Measurements from ENCODE around the gene TTI1. TPM values are rescaled to one million over a fixed set of nuclear protein-coding genes. Genes with fewer than 3 reads are reported as not detected.
"Not testable (repeated sequence)": the region's sequence is repeated elsewhere in the genome, so short reads cannot be mapped to it uniquely, and the experiment has no call there.

Gene TTI1
- total and polyA plus RNA-seq, 9 donors: 9.3 to 19.7 (median 16.3) TPM

DNA sequence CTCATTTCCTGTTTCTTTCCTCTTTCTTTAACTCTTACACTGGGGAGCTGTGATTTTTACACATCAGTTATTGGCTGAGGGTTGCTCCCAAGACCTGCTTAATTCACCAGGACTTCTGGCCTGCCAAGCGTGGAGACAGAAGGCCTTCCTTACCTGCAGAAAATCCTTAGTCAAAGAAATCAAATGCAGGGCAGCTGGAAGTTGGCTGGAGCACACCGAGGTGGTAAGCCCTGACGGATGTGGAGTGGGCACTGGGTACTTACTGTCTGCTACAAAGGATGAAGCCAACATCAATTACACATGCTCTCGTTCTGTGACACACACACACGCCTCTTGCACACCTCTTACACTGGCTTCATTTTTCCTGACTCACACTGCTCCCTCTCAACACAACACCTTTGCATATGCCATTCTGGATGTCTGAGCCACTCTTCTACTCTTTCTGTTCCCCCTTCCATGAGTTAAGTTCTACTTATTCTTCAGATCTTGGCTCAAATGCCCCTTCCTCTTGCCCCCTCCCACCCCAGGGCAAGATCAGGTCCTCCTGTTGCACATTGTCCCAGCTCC is 61.6 kb downstream of the TTI1 start:
- no peaks in the 10 kb centered on the region for H3K36me3 ChIP-seq
- no peak overlapping the region for H3K4me3 ChIP-seq
- H3K27me3 ChIP-seq: no peaks in the 10 kb centered on the region
- H3K9me3 ChIP-seq: no peaks in the 10 kb centered on the region
- no peaks in the 10 kb centered on the region for H3K4me1 ChIP-seq (ENCODE audit: insufficient read depth)
- no peak for DNase-seq
- TF ChIP-seq, protein P1, sequence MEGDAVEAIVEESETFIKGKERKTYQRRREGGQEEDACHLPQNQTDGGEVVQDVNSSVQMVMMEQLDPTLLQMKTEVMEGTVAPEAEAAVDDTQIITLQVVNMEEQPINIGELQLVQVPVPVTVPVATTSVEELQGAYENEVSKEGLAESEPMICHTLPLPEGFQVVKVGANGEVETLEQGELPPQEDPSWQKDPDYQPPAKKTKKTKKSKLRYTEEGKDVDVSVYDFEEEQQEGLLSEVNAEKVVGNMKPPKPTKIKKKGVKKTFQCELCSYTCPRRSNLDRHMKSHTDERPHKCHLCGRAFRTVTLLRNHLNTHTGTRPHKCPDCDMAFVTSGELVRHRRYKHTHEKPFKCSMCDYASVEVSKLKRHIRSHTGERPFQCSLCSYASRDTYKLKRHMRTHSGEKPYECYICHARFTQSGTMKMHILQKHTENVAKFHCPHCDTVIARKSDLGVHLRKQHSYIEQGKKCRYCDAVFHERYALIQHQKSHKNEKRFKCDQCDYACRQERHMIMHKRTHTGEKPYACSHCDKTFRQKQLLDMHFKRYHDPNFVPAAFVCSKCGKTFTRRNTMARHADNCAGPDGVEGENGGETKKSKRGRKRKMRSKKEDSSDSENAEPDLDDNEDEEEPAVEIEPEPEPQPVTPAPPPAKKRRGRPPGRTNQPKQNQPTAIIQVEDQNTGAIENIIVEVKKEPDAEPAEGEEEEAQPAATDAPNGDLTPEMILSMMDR (IDR thresholded peaks at IDR 0.05): no peak
- TF ChIP-seq POLR2A (IDR thresholded peaks at IDR 0.05): no peak
- no peak for TF ChIP-seq EP300 (IDR thresholded peaks at IDR 0.05)
- 94 to 96% (median 95%) methylated on average over 5 of the region's 5 CpGs for WGBS, 3 donors
- no peak overlapping the region for H3K27ac ChIP-seq
- intact Hi-C loops (cut with DNase I): no loop called here

DNA sequence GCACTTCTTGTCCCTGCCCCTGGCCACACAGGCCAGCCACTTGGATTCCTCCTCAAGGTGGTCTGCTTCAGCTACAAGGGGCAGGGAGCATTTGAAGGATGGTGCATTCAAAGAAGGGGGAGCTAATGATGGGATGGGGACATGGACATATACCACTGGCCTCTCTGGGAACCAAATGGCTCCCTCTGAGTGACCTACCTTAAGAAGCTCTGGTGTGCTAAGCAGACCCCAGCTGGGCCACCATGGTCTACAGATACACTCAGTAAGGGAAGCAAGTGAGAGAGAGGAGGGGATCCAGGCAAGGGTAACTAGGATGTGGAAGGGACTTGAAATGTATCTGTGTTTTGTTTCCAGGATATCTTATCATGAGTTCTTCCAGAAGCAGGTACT is 62.4 kb downstream of the TTI1 start:
- no peak for TF ChIP-seq EP300 (IDR thresholded peaks at IDR 0.05)
- TF ChIP-seq, protein P1 (IDR thresholded peaks at IDR 0.05): no peak
- no peak for TF ChIP-seq POLR2A (IDR thresholded peaks at IDR 0.05)
- no peak for DNase-seq

DNA sequence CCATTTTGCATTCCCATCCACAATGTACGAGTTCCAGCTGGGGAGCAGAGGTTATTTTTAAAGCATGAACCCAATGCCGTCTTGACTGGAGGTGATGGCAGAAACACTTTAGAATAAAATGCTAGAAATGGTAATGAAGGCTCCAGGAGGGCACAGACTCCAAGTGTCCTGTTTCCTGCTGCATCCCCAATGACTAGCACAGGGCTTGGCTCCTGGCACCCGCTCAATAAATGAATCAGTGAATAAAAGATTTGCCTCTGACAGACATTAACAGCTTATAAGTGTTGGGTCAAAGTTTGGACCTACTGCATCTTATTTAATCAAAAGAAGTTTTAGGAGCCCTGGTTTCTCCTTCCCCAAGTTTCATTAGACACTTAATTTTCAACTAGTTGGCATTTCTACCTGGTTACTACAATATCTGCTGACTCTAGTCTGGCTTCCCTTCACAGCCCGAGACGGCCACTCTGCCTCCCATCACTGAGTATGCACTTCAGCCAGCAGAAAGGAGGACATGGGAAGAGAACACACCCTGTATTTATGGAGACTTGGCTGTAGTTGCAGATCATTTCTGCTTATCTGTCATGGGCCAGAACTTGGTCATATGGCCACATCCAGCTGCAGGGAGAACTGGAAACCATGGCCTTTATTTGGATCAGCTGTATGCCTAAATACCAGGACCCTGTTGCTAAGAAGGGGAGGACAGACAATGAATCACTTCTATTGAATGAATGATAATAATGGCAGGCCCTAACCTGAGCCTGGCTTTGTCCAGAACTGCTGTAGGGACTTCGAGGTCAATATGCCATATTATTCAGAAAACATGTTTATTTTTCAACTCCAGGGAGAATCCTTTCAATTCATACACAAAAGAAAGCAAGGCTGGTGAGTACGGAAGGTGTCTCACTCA is 63.1 kb downstream of the TTI1 start:
- TF ChIP-seq EP300 (IDR thresholded peaks at IDR 0.05) (no peak), POLR2A (IDR thresholded peaks at IDR 0.05) (no peak)
- TF ChIP-seq, protein P1 (IDR thresholded peaks at IDR 0.05): no peak
- no peak overlapping the region for H3K4me3 ChIP-seq
- no peaks in the 10 kb centered on the region for H3K4me1 ChIP-seq (ENCODE audit: insufficient read depth)
- WGBS, 3 donors: 69 to 77% (median 72%) methylated on average over 7 of the region's 7 CpGs
- DNase-seq: no peak
- intact Hi-C loops (cut with DNase I): no loop called here
- no peaks in the 10 kb centered on the region for H3K9me3 ChIP-seq
- no peak overlapping the region for H3K27ac ChIP-seq
- no peaks in the 10 kb centered on the region for H3K27me3 ChIP-seq
- no peaks in the 10 kb centered on the region for H3K36me3 ChIP-seq

More for the DNA sequence above, 62.4 kb downstream of the TTI1 start:
- H3K27me3 ChIP-seq: no peaks in the 10 kb centered on the region
- H3K4me3 ChIP-seq: no peak overlapping the region
- H3K36me3 ChIP-seq: no peaks in the 10 kb centered on the region
- H3K9me3 ChIP-seq: no peaks in the 10 kb centered on the region
- H3K27ac ChIP-seq: no peak overlapping the region
- intact Hi-C loops (cut with DNase I): no loop called here
- H3K4me1 ChIP-seq (ENCODE audit: insufficient read depth): no peaks in the 10 kb centered on the region

DNA sequence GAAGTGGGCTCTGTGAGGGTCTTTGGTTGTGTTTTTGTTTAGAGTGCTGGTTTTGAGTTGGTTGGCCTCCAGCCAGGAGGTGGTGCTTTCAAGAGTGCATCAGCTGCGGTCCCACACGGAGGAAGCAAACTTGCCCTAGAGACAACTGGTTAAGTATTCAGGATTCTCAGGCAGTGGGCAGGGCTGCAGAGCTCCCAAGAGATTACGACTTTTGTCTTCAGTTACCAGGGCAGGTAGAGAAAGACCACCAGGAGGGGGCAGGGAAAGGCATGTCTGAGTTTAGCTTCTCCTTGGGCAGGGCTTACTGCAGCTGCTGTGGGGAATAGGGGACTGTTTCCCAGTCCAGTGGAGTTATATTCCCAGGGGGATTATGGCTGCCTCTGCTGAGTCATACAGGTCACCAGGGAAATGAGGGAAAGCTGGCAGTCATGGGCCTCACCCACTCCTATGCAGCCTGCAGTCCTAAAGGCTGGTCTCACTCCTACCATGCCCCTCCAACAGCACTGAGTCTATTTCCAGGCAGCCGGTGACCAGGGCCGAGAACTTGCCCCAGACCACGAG is 64.3 kb downstream of the TTI1 start:
- Histone ChIP-seq H3K9me3 (no peaks in the 10 kb centered on the region), H3K36me3 (no peaks in the 10 kb centered on the region), H3K27ac (no peak overlapping the region), H3K4me3 (no peak overlapping the region), H3K4me1 (ENCODE audit: insufficient read depth) (no peaks in the 10 kb centered on the region), H3K27me3 (no peaks in the 10 kb centered on the region)
- no peak for DNase-seq
- TF ChIP-seq EP300 (IDR thresholded peaks at IDR 0.05) (no peak), POLR2A (IDR thresholded peaks at IDR 0.05) (no peak)
- TF ChIP-seq, protein P1 (IDR thresholded peaks at IDR 0.05): no peak
- intact Hi-C loops (cut with DNase I): no loop called here
- 61 to 72% (median 66%) methylated on average over 6 of the region's 6 CpGs for WGBS, 3 donors

DNA sequence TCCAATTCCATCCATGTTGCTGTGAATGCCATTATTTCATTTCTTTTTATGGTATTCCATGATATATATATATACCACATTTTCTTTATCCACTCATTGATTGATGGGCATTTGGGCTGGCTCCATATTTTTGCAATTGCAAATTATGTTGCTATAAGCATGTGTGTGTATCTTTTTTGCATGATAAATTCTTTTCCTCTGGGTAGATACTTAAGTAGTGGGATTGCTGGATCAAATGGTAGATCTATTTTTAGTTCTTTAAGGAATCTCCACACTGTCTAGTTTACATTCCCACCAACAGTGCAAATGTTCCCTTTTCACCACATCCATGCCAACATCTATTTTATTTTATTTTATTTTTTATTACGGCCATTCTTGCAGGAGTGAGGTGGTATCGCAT is 69.8 kb downstream of the TTI1 start:
- H3K4me3 ChIP-seq; intact Hi-C loops (cut with DNase I); H3K27ac ChIP-seq; H3K36me3 ChIP-seq; H3K4me1 ChIP-seq (ENCODE audit: insufficient read depth); DNase-seq; H3K27me3 ChIP-seq; H3K9me3 ChIP-seq: not testable (repeated sequence)
- WGBS, 3 donors: 93 to 98% (median 96%) methylated on average over 2 of the region's 2 CpGs

Measured in ovary (tissue), 9 donors.